GM19099 (cell line): ENCODE data around the gene GLP2R.

Experiments used
- POLR2A ChIP-seq: IDR thresholded peaks from 3 replicates; pipeline ENCODE4 v1.6.1; 2011; ENCODE audit warnings: low read depth; ENCODE audit not compliant: insufficient read length; ENCODE audit errors: extremely low read depth

GLP2R gene

DNA sequence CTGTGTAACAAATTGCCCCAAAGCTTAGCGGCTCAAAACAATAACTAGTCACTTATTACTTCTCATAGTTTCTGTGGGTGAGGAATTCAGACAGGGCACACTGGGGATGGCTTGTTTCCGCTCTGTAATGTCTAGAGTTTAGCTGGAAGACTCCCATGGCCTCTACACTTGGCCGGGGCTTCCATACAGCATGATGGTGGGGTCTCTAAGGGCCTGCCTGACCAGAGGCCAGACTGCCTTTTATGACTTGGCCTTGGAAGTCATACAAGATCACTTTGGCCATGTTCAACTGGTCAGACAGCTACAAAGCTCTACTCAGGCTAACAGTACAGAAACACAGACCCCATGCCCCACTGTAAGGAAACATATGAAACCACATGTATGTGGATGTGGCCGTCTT is 8.2 kb downstream of the GLP2R start:
- TF ChIP-seq POLR2A = no peak

DNA sequence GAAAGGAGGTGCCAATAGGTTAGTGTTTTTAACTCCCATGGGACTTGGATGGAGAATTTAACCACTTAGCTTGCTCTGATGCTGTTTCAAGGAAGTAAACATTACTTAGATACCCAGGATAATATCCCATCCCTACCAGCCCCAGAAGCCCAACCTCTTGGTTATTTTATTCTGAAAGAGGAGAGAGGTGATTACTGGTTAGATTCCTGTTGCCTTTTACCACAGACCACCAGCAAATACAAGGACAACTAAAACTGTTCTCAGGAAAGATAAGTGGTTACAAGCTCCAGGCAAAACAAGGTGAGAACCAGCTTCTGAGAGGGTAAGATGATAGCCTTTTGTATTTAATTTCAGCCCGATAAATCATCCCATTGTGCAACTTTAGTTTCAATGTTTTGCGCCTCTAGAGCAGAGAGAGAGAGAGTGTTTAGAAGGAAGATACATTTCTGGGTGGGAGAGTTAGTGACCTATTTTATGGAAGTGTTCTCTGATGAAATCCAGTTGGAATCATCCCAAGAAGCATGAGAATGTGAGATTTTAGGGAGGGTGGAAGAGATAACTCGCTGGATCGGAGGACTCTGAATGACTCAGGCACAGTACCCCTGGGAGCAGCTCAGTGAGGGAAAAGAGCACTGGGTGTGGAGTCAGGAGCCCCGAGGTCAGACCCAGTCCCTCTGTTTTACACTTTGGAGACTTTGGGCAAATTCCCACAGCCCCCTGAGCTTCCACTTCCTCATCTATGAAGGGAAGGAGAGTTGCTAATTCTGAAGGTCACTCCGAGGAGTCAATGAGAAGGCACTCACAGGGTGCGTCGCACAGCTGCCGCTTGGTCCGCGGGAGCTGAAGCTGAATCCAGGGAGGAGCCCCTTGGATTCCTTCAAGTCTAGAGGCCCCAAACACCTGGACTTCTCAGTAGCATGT is 12.1 kb downstream of the GLP2R start:
- TF ChIP-seq POLR2A = no peak

DNA sequence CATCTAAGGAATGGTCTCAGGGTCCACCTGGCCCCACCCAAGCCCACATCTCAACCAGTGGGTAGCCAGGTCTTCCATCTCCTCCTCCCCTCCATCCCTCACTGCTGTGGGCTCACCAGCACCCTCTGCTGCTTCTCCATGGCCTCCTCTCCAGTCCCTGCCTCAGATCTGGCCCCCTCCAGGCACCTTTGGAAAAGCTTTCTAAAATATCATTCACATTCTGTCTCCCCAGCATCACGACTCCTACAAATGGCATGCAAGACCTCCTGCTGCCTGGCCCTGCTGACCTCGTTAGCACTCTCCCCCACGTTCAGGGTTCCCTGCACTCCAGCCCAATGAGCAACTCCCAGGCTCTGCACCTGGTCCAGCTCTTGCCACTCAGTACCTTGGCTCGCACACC is 13.7 kb downstream of the GLP2R start:
- no peak for TF ChIP-seq POLR2A

DNA sequence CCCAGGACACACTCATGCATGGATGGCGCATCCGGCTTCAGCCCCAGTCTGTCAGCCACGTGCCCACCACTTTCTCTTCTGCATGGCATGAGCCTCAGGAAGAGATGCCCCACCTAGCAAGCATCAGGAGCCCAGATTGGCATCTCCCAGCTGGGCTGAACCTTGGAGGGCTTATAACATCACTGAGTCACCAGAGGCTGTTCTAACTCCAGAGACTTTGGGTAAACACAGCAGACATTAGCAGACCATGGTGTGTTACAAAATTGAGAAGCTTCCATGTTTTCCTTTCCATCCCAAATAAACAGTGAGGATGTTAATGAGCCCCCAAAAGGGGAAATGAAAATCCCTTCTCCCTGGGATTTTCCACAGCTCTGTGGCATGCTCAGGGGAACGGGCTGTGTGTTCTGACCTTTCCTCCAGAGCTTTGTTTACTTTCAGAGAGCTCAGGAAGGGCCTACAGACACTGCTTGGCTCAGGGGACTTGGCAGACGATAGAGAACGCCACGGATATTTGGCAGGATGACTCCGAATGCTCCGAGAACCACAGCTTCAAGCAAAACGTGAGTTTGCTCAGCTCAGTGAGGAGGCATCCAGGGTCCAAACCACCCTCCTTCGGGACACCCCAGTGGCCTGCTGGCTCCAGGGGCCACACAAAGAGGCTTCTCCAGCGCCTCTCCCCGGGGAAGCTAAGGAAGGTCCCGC is 16.5 kb downstream of the GLP2R start:
- no peak for TF ChIP-seq POLR2A

DNA sequence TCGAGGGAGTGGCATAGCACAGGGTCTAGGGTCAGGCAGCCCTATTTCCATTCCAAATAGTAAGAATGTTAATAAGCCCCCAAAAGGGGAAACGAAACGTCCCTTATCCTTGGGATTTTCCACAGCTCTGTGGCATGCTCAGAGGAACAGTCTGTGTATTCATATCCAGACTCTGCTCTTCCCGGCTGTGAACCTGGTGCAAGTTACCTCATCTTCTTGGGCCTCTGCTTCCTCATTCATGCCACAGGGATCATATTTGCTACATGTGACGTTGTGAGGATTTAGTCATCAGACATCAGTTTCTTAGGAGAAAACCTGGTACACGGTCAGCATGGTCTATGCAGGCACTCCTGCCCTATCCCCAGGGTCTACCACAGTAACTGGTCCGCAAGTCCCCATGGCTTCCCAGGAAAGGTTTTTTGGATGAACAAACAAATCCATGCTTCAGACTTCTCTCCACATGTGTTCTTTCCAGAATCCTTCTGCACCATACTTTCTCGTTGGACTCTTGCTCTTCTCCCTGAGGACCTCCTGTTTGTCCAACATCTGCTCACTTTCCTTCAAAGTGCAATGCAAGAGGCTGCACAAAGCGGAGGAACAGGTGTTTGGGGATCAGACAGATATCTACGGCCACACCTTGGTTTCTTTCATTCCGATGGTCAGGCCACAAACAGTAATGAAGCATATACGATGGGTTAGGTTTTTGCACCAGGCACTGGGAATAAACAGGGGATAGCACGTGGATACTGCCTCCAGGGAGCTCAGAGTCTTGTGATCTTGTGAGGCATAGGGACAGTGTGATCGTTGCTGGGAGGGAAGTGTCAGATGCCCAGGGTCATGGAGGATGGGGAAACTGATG is 17.7 kb downstream of the GLP2R start:
- no peak for TF ChIP-seq POLR2A

DNA sequence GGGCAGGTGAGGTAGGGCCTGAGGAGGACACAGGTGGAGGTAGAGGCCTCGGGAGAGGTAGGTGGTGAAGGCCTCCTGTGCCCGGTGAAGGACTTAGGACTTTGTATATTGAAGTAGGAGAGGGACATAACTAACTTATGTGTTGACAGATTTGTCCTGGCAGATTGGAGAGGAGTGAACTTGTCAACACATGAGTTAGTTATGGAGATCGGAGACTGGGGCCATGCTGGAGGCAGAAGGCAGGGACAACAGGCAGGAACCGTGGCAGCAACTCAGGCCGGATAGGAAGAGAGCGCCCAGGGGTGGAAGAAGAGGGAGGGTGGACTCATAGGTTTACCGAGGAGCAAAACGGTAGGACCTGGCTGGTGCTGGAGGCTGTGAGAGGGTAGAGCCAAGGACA is 18.4 kb downstream of the GLP2R start:
- no peak for TF ChIP-seq POLR2A

DNA sequence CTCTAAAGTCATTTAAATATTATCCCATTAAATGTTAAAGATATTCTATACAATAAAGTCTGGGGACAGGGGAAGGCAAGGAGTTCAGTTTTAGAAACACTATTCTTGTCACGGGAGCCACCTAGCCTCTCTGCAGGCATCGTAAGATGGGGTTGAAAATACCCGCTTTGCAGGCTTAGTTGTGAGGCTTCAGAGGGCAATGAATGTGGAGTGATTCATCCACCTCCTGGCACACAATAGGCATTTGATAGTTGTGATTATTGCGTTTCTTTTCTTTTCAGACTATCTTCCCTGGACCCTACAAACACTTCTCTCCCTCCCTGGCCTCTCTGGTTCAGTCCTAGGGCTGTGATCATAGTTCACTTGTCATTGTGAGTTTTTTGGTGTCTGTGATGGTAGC is 19.6 kb downstream of the GLP2R start:
- TF ChIP-seq POLR2A = no peak

DNA sequence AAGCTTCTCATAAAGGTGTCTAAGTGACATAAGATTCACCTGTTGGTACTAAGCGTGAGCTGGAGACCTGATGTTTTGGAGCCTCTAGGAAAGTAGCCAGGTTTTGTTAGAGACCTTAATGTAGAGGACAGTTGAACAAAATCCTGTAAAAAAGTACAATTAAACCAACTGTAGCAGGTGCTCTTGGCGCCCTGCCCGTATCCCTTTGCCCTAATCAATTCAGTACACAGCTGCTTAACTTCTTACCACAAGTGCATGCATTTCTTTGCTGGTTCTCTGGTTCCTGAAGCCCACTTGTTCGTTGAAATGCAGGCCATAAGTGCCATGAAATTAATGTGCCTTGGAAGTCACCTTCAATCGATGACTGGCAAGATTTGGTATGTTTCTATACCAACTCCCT is 24.4 kb downstream of the GLP2R start:
- TF ChIP-seq POLR2A = no peak

DNA sequence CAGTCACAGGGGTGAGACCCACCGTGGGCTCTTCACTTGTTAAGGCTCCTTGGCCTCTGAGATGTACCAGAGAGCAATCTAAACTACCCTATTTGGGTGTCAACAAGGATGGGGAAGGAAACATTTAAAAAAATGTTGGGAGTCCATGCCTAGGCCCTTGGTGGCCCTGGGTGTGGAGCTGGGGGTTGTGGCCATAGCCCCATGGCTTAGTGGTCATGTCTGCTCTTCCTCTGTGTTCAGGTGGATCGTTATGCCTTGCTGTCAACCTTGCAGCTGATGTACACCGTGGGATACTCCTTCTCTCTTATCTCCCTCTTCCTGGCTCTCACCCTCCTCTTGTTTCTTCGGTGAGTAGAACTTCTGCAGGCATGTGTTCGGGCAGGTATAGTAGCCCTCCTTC is 28.5 kb downstream of the GLP2R start:
- no peak for TF ChIP-seq POLR2A

DNA sequence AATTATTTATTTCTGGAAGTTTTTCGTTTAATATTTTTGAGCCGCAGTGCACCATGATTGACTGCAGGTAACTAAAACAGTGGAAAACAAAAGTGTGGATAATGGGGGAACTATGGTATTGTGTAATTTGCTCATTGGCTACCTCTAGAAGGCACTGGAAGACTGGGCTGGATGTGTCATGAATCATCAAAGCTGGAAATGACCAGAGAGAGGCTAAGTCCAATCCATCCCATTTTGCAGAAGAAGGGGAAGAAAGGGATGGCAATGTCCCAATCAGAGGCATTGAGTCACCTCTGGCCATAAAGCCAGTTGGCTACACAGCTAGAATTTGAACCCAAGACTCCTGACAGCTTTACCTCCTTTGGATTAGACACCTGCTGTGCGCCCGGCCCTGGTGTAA is 29.3 kb downstream of the GLP2R start:
- TF ChIP-seq POLR2A = no peak

DNA sequence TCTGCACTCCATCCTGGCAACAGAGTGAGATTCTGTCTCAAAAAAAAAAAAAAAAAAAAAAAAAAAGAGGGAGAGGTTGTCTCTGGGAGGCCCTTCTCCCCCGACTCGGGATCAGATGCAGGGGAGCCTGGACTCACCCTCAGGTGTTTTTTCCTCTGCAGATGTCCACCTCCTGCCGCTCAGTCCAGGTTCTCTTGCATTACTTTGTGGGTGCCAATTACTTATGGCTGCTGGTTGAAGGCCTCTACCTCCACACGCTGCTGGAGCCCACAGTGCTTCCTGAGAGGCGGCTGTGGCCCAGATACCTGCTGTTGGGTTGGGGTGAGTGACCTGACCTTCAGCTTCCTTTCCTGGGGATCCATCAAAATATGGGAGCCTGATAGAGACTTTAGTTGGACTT is 34.1 kb downstream of the GLP2R start:
- no peak for TF ChIP-seq POLR2A

DNA sequence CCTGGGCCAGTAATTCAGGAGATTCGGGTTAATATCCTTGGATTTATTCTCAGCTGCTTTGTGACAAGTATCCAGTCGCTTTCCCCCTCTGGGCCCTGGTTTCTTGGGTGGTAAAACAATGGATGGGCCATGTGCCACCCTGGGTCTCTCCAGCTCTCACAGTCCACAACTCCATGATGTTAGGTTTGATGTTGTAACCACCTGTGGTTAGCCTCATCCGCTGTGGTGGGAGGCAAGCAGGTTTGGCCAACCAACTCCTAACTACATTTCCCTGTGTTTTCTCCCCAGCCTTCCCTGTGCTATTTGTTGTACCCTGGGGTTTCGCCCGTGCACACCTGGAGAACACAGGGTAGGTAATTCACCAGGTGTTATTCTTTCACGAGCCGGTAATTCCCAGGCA is 35.1 kb downstream of the GLP2R start:
- TF ChIP-seq POLR2A = no peak

DNA sequence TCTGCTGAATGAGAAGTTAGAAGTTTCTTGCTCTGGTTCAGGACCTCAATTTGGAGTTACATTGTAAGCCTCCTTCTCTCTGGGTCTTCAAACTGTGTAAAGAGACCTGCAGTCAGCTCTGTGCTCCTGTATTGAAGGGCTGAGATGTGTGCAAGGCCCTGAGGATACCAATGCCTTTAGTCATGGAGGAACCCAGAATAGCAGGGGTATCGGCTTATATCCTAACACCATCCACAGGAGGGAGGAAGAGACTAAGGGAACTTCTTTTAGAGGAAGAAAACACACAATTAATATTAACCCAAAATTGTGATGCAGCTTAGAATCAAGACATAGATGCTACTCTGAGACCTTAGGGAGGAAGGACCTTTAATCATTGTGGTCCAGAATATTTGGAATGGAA is 36.5 kb downstream of the GLP2R start:
- TF ChIP-seq POLR2A = no peak

DNA sequence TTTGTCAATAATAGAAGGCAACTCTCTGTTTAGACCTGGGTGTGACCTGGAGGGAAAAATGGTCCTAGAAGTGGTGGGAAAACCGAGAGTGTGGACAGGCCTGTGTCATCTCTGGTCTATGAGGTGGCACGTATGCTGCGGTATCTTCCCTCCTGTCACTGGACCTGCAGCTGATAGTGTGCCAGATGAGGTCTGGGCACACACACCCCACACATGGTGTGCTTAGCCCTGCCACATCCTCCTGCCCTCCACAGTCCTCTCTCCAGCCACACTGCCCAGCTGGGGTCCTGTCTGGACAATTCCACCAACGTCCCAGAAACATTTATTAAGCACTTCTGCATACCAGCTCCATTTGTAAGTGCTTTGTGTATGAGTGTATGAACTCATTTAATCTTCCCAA is 37.2 kb downstream of the GLP2R start:
- no peak for TF ChIP-seq POLR2A

DNA sequence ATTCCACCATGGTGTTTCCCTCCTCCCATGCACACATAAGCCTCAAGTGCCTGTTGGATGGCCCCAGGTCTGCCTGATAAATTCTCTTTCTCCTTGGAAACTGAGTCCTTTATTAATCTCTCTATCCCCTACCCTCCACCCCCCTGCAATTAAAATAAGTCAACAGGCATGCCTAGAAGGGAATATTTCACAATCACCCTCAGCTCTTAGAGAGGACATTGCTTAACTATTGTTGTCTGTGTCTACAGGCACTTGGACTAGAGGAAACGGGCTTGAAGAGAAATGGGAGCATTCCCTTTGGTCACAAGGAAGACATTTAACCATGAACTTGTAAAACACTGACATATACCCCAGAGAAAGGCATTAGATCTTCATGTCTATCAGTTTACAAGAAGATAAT is 39.9 kb downstream of the GLP2R start:
- no peak for TF ChIP-seq POLR2A
